Left ventricle myocardium inferior (tissue), 1 donor: ENCODE data around the gene MUS81. TPM values are rescaled to one million over a fixed set of nuclear protein-coding genes. Genes with fewer than 3 reads are reported as not detected.

Experiments used
- DNase-seq: peaks from one replicate; pipeline ENCODE4 v3.0.0-alpha.2; 2020
- H3K27ac ChIP-seq: fragments of 200-600 bp; replicated peaks from 2 replicates; pipeline ENCODE4 v1.8.0; 2021
- H3K27me3 ChIP-seq: fragments of 200-600 bp; 2 replicates; pipeline ENCODE4 v1.8.0; 2021; ENCODE audit warnings: low read depth
- H3K36me3 ChIP-seq: fragments of 200-600 bp; 2 replicates; pipeline ENCODE4 v1.8.0; 2021
- H3K4me1 ChIP-seq: fragments of 200-600 bp; 2 replicates; pipeline ENCODE4 v1.8.0; 2021
- H3K4me3 ChIP-seq: fragments of 200-600 bp; 2 replicates; pipeline ENCODE4 v1.8.0; 2021; ENCODE audit warnings: mild to moderate bottlenecking, moderate library complexity
- H3K9me3 ChIP-seq: fragments of 200-600 bp; replicated peaks from 2 replicates; pipeline ENCODE4 v1.8.0; 2021
- intact Hi-C: fragments of 100-400 bp; cut with micrococcal nuclease; formaldehyde crosslinking; loops from one replicate; pipeline ENCODE4 v1.11.0; 2022
- long read RNA-seq: library from polyadenylated mRNA; unstranded; transcript quantifications from one replicate; pipeline ENCODE4 v2.0.0, GENCODE V29; 2021
- total RNA-seq: library from RNA; stranded (reverse); fragmentation: NEBNext Ultra II Directional; extraction: Animal tissue kit (Norgen Biotek cat#: 25700); gene quantifications from one replicate; pipeline ENCODE4 v1.2.1, GENCODE V29; 2021
- TF ChIP-seq, protein P1 (sequence below): fragments of 200-600 bp; IDR thresholded peaks from 2 replicates; pipeline ENCODE4 v1.8.0; 2021; ENCODE audit warnings: antibody characterized with exemption, mild to moderate bottlenecking, borderline replicate concordance
- donor health status: DM: no; HTN: yes; CAD: no; lungs with severe emphysema.

Gene MUS81, protein sequence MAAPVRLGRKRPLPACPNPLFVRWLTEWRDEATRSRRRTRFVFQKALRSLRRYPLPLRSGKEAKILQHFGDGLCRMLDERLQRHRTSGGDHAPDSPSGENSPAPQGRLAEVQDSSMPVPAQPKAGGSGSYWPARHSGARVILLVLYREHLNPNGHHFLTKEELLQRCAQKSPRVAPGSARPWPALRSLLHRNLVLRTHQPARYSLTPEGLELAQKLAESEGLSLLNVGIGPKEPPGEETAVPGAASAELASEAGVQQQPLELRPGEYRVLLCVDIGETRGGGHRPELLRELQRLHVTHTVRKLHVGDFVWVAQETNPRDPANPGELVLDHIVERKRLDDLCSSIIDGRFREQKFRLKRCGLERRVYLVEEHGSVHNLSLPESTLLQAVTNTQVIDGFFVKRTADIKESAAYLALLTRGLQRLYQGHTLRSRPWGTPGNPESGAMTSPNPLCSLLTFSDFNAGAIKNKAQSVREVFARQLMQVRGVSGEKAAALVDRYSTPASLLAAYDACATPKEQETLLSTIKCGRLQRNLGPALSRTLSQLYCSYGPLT
- total RNA-seq: 31.5 TPM
- long read RNA-seq, transcript MUS81-201 (16 exons, 2,392 nt): major isoform, 49 of 79 reads
- long read RNA-seq, partial matches to known transcripts: 15 of 79 reads
- long read RNA-seq, other reads (novel, unspliced or antisense): 11 of 79 reads

GRCh38 chr11:65860278-65861164 is at the start of gene MUS81:
Gene MUS81, plus strand, starts transcription at chr11:65860433. Its CDS starts 321 bp downstream, at chr11:65860754.
- Histone ChIP-seq H3K9me3 (no peaks in the 10 kb centered on the region), H3K27ac (peak within 1 kb of the TSS; percentile 97), H3K27me3 (no peaks in the 10 kb centered on the region), H3K4me3 (peak within 1 kb of the TSS; percentile 80), H3K36me3 (peaks cover 51% of the 10 kb centered on the region), H3K4me1 (peaks cover 78% of the 10 kb centered on the region)
- TF ChIP-seq, protein P1, sequence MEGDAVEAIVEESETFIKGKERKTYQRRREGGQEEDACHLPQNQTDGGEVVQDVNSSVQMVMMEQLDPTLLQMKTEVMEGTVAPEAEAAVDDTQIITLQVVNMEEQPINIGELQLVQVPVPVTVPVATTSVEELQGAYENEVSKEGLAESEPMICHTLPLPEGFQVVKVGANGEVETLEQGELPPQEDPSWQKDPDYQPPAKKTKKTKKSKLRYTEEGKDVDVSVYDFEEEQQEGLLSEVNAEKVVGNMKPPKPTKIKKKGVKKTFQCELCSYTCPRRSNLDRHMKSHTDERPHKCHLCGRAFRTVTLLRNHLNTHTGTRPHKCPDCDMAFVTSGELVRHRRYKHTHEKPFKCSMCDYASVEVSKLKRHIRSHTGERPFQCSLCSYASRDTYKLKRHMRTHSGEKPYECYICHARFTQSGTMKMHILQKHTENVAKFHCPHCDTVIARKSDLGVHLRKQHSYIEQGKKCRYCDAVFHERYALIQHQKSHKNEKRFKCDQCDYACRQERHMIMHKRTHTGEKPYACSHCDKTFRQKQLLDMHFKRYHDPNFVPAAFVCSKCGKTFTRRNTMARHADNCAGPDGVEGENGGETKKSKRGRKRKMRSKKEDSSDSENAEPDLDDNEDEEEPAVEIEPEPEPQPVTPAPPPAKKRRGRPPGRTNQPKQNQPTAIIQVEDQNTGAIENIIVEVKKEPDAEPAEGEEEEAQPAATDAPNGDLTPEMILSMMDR: peak; percentile 86
- DNase-seq: peak; percentile 97
- intact Hi-C loops: no loop called here

DNA sequence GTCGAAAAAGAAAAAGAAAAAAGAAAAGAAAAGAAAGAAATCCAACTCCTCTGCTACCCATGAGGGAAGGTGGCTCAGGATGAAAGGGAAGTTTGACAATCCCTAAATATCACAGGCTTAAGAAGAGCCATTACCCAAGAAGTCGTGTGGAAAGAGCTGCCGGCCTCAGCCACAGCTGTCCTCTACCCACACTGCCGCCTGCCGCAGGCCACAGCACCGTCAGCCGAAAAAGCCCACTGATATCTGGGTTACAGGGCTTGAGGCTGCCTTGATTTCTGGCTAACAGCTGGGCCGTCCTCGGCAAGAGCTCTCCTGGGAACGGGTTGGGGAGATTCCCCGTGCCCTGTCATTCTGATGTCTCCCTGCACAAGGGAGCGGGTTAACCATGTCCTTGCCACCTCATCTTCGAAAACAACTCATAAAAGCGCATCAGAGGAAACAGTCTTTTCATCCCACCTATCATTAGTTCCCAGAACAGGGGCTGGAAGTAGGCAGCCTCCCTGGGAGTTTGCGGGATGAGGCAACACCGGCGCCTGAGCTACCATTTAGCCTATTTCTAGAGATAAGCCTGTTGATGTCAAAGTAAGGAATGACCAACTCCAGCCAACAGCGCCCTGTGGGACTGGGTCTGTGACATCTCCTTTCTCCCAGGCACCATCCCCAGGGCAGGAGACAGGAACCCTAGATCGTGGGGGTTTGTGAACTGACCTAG is 48.3 kb upstream of the MUS81 start:
- intact Hi-C loops: loop anchor here (10.0 kb wide), 1 partner anchor 87 kb away; the partner anchor contains the start of gene RNASEH2C
- Histone ChIP-seq H3K4me3 (no peak overlapping the region), H3K27ac (no peak overlapping the region), H3K36me3 (no peaks in the 10 kb centered on the region), H3K27me3 (peaks cover 20% of the 10 kb centered on the region), H3K4me1 (peaks cover 2% of the 10 kb centered on the region), H3K9me3 (no peaks in the 10 kb centered on the region)
- TF ChIP-seq, protein P1: no peak
- DNase-seq: no peak

DNA sequence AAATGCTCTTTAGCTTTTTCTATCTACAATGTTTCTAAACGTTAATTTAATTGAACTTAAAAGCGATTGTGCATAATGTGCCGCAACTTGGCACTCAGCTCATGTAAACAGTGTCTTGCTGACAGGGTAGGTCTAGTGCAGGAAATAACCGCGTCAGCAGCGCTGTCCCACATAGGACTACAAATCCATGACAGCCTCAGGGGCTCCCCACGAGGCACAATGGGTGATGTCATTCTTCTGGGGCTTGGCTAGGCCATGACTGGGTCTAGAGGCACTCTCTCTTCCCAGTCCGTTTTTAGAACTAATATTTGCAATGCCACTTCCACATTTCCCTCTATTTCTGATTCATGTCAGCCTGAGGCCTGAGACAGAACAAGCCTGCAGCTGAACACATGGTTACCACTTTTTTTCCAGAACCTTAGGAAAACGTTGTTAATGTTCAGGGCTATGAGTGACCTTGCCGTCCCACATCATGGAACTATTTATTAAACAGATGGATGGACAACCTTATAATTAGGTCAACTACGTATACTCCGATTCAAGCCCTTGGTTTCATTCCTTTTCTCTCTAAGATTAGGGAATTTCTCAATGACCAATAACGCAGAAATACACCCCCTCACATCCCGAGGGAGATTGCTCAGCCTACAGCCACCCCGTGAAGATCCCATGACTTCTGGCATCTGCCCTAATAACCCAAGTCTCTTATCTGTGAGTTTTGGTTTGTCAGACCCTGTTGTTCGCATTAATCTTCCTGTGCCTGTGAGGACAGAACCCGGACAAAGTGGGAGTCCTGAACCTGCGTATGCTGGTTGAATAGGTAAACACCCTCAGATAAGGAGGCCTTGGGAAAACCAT is 45.9 kb upstream of the MUS81 start:
- Histone ChIP-seq H3K27me3 (no peaks in the 10 kb centered on the region), H3K9me3 (no peaks in the 10 kb centered on the region), H3K4me3 (no peak overlapping the region), H3K27ac (no peak overlapping the region), H3K4me1 (peaks cover 12% of the 10 kb centered on the region), H3K36me3 (no peaks in the 10 kb centered on the region)
- no peak for DNase-seq
- intact Hi-C loops: loop anchor here (10.0 kb wide), 1 partner anchor 90 kb away; the partner anchor contains the start of gene RNASEH2C
- TF ChIP-seq, protein P1: no peak

DNA sequence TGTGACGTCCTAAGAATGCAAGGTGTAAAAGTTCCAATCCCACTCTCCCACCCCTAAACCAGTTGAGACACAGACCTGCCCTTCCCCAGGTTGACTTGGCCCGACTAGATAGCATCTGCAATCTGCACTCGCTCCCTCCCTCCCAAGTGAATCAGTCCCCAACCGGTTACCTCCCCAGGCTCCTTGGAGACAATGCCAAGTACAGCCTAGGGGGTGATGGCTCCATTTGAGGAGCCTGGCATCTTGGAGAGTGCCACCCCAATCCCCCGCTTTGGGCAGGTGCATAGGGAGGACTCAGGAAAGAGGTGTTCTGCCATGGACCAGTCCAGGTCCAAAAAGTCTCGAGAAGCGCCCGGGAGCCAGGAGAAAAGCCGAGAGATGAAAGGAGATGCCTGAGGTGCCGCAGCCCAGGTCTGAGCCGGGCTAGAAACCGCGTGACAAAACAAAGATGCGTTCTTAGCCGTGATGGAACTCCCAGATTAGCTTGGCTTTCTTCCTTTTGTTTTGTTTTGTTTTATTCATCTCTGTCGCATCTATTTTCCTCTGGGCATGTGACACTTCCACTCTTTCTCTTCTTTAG is 45.2 kb upstream of the MUS81 start:
- no peak for DNase-seq
- intact Hi-C loops: loop anchor here (10.0 kb wide), 1 partner anchor 90 kb away; the partner anchor contains the start of gene RNASEH2C

More for the DNA sequence above, 45.2 kb upstream of the MUS81 start:
- Histone ChIP-seq H3K9me3 (no peaks in the 10 kb centered on the region), H3K27ac (no peak overlapping the region), H3K4me3 (no peak overlapping the region), H3K27me3 (no peaks in the 10 kb centered on the region), H3K36me3 (no peaks in the 10 kb centered on the region), H3K4me1 (peaks cover 12% of the 10 kb centered on the region)
- TF ChIP-seq, protein P1: no peak
